NOMO-1 treated with DMSO at 0.1 percent for 48 hours (cell line): ENCODE measurements around the gene OTUD5.
"Not testable (repeated sequence)": the region's sequence is repeated elsewhere in the genome, so short reads cannot be mapped to it uniquely, and the experiment has no call there.

Source experiments
- DNase-seq: peaks from one replicate; lab custom pipeline; 2025; ENCODE audit not compliant: unreplicated experiment; lab: John Stamatoyannopoulos, UW

The OTUD5 gene

DNA sequence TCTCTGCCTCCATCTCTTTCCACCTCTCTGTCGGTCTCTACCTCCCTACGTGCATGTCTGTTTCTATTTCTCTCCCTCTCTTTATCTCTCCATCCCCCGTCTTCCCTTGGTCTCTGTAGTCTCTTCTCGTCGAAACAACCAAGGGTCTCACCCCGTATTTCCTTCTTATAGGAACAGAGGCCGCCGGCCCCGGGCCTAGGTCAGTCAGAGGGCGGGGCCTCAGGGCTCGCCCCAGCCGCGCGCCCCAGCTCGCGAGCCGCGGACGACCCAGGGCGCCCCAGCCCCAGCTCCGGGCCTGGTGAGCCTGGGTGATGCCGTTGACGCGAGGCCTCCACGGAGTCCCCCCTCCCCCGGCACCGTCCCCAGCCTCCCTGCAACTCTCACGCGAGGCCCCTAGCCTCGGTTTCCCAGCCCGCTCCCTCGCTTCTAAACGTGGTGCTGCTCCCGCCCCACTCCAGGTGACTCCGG is 66.4 kb downstream of the OTUD5 start:
- no peak for DNase-seq

DNA sequence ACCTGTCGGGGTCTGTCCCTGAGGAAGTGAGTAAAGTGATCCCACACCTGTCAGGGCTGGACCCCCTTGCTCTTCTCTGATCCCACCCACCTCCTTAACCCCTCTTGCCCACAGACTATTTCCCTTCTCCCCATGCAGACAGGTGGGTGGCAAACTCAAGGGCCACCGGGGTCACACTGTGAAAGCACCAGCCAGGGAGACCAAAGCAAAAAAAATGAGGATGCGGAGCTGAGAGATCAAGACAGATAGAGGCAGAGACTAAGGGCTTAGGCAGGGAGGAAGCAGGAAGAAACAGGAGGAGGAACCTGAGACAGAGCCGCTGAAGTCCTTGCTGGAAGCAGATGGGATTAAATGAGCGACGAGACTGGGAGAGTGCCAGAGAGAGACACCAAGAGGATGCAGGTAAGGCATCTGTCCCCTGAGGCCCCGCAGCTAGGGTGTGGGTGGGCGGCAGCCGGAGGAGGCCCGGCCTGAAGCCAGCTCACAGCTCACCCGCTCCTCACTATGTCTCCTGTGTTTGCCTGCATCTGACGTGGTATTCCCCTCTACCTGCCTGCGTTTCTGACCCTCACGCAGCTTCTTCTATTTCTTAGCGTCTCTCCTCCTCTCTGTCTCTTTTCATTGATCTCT is 67.0 kb downstream of the OTUD5 start:
- DNase-seq = no peak

DNA sequence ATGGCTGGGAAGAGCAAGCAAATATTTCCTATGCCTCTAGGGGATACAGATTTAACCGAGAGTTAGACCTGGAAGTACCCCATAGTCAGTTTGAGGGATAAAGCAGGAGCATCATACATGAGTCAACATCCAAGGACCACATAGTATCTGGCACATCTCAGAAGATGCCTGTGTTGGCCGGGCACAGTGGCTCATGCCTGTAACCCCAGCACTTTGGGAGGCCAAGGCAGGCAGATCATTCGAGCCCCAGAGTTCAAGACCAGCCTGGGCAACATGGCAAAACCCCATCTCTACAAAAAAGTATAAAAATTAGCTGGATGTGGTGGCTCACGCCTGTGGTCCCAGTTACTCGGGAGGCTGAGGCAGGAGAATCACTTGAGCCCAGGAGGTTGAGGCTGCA is 70.8 kb downstream of the OTUD5 start:
- not testable (repeated sequence) for DNase-seq

DNA sequence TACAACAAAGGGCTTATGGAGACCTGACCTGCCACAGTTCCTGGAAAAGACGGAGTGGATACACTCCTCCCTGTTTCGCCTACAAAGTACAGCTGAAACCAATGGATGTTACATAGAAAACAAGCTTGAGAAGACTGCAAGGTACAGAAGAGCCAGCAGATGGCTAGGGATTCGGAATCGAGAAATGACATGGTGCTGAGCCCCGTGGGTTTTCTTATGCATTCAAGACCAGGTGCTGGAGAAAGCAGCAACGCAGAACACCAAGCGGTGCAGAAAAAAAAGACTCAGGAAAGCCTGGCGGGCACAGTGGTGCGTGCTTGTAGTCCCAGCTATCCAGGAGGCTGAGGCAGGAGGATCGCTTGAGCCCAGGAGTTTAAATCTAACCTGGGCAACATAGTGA is 73.7 kb downstream of the OTUD5 start:
- no peak for DNase-seq

DNA sequence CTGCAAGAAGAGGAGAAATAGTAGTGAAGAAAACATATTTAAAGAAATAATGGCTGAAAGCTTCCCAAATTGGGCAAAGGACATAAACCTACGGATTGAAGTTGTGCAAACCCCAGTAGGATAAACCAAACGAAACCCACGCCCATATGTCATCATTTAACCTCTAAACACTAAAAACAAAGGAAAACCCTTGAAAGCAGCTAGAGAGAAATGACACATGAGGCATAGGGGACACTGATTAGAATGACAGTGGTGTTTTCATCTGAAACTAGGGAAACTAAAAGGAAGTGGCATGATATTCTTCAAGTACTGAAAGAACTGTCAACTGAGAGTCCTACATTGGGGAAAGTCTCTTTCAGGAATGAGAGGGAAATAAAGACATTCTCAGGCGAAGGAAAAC is 80.5 kb downstream of the OTUD5 start:
- not testable (repeated sequence) for DNase-seq
